DLD1 (cell line): Measurements from ENCODE around the gene SYNRG.

Experiments used
- in situ Hi-C: cut with HindIII; loops from 2 replicates; pipeline ENCODE4 v1.10.0; 2017; ENCODE audit warnings: low sequenced_read_pairs

SYNRG gene

DNA sequence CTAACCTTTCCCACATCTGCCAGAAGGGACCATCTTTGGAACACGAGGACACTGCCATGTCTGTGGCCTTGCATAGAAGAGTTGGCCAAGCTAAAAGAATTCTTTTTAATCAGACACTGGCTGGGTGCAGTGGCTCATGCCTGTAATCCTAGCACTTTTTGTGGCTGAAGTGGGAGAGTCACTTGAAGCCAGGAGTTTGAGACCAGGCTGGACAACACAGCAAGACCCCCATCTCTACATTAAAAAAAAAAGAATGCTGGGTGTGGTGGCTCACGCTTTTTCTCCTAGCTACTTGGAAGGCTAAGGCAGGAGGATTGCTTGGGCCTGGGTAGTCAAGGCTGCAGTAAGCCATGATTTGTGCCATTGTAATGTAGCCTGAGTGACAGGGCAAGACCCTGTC lies 128.8 kb downstream of the SYNRG start:
- in situ Hi-C loops: no loop called here

- in situ Hi-C loops: no loop called here
Observed at GRCh38 chr17:37479025-37479424, 130.2 kb downstream of the SYNRG start.

DNA sequence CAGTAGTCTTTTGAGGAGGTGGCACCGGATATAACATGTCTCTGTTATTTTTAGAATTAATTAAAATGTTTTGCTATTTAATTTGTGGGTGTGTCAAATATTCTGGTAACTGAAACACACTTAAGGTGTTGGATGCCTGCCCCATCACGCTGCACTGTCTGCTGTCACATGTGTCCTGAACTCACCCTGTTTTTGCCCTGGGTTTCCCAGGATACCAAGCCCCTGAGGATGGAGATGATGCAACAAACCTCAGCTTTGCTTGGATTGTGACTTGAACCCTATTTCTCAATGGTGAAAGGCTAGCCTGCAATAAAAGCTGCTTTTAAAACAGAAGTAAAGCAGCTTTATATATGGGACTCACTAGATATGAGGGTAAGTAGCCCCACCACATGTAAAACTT lies 131.0 kb downstream of the SYNRG start:
- in situ Hi-C loops: no loop called here

DNA sequence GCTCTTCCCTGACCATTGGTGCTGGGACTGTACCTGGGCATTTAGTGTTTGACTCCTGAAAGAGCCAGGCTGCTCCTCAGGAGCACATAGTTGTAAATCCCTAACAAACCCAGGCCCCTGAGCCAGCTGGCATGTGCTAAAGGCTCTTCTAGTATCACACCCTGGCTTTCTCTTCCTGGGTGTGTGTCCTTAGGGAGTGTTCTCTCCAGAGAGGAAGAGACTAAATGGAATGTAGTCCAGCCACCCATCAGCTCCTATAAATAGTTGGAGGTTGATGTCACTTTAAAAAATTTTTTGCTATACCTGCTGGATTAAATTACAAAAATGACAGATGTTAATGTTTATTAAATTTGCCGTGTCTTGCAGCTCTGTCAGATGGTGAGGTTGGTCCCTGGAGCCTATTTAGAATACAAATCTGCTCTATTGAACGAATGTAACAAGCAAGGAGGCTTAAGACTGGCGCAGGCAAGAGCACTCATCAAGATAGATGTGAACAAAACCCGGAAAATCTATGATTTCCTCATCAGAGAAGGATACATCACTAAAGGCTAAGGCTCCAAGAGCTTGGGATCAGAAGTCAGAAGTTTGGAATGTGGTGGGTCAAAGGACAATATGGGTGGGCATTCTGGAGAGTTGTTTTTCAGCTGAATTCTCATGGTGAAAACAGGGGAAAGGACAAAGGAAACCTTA lies 132.6 kb downstream of the SYNRG start:
- in situ Hi-C loops: no loop called here

DNA sequence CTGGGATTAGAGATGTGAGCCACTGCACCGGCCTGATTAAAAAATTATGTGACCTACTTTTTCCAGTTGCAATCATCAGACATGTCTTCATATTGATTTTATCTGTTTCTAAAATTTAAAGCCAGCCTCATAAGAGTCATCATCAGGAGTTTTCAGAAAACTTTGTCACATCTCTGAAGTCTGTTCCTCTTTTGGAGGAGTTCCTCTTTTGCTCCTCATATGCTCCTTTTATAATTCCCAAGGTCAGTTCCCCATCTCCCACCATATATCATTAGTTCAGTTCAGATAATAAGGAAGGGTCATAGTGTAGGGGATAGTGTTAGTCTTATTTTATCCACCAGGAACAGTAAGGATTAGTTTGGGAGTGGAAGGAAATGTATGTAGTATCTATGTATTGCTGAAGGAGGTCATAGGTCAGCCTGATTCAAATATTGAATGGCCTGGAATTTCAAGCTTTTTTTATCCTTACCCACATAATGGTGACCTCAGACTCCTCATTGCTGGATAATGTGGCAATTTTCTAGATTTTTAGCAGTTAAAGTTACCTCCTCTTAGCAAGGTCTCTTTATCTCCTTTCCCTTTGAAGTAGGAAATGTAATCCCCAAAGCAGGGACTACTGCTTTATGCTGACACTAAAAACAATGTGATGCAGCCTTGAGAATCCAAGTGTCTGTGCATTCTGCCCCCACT lies 133.3 kb downstream of the SYNRG start:
- in situ Hi-C loops: no loop called here

DNA sequence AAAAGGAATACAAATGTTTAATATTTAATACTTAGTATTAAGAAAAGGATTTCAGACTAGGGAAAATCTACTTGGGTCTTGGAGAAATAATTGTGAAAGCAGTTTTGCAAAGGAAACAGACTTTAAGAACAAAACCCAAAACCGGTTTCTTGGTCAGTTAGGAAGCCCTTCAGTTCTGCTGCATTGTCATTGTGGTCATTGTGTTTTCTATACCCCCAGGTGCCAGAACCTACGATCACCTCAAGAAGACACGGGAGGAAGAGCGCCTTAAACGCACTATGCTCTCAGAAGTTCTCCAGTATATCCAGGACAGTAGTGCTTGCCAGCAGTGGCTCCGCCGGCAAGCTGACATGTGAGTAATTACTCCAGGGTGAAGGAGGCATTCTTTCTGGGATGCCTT lies 139.0 kb downstream of the SYNRG start:
- in situ Hi-C loops: no loop called here

DNA sequence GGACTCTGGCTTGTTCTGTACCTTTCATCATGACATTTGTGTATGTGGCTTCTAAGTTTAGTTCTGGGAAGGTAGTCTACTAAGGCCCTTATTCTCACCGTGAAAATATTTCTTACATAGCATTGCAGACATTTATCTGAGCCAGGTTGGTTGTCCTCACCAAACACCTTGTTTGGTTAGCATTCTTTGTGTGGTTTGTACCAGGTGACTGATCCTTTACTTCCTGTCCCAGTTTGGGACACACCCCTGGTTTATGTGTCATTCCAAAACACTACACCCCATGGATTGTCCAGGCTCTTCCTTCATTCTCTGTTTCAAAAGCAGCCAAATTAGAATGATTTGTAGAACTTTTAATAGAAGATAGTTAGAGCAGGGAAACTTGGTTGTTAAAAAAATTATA lies 142.7 kb downstream of the SYNRG start:
- in situ Hi-C loops: no loop called here

GRCh38 chr17:37465069-37465616 lies 144.1 kb downstream of the SYNRG start:
- in situ Hi-C loops: no loop called here
